ENCODE results near the gene RPS26.

The RPS26 gene

DNA sequence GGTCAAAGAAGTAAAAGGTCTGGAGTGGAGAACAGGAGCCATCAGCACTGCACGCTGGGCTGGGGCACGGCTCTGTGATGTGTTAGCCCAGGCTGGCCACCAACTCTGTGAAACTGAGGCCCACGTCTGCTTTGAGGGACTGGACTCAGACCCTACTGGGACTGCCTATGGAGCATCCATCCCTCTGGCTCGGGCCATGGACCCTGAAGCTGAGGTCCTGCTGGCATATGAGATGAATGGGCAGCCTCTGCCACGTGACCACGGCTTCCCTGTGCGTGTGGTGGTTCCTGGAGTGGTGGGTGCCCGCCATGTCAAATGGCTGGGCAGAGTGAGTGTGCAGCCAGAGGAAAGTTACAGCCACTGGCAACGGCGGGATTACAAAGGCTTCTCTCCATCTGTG, 37.5 kb upstream of the RPS26 start:
- Histone ChIP-seq H3K9me3 (ENCODE audit: control insufficient read depth, insufficient read depth, low read depth, low read length) (no peaks in the 10 kb centered on the region), H3K27ac (ENCODE audit: low read depth, low read length) (no peak overlapping the region), H3K27me3 (ENCODE audit: control insufficient read depth, insufficient read depth, low read length) (no peaks in the 10 kb centered on the region), H3K4me3 (ENCODE audit: low read depth, low read length) (no peak overlapping the region), H3K36me3 (ENCODE audit: control insufficient read depth, insufficient read depth, low read length) (peaks cover 31% of the 10 kb centered on the region), H3K9ac (ENCODE audit: low read length) (no peak overlapping the region), H3K4me1 (ENCODE audit: control insufficient read depth, insufficient read depth, low read length) (no peaks in the 10 kb centered on the region)

DNA sequence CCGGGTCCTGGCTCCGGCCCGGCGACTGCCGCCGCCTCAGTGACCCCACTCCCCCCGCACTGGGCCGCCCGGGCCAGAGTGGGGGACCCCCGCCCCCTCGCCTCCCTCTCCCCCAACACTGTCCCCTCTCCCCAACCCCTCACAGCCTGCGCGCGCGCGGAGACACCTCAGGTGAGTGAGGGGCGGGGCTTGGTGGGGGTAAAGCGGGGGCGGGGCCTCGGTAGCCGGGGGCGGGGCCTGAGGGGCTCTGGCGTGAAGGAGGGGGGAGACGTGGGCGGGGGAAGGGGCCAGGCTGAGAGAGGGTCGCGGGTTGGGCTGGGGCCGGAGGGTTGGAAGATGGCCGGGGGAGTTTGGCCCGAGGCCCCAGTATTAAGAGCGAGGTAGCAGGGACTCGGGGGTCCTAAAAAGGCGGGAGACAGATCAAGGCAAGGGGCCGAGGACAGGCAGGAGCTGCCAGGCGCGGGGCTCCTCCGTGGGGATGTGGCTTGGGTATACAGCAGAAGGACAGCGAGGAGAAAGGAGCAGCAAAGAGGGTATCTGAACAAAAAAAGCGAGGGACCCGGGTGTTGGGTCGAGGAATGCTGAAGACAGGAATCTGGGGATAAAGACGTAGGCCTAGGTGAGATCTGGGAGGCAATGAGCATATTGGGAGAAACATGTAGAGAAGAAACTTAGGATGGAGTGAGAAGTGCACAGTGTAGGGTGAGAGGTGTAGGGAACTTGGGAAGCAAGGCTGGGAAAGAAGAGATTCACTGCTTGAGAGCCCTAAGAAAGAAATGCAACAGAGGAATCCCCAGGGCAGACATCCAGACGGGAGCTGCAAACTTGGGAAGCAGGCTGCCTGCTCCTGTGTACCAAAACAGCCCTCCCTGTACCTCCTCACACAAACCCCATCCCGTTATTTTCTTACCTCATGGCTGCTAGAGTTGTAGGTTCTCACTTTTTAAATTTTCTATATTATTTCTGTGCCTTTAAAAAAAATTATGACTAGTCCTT, 33.9 kb upstream of the RPS26 start:
- no peak overlapping the region for H3K27ac ChIP-seq (ENCODE audit: low read depth, low read length)
- H3K9me3 ChIP-seq (ENCODE audit: control insufficient read depth, insufficient read depth, low read depth, low read length) = no peaks in the 10 kb centered on the region
- no peaks in the 10 kb centered on the region for H3K27me3 ChIP-seq (ENCODE audit: control insufficient read depth, insufficient read depth, low read length)
- H3K4me1 ChIP-seq (ENCODE audit: control insufficient read depth, insufficient read depth, low read length) = no peaks in the 10 kb centered on the region
- peaks cover 23% of the 10 kb centered on the region for H3K36me3 ChIP-seq (ENCODE audit: control insufficient read depth, insufficient read depth, low read length)
- peak overlapping the region; percentile 75 for H3K4me3 ChIP-seq (ENCODE audit: low read depth, low read length)
- H3K9ac ChIP-seq (ENCODE audit: low read length) = peak overlapping the region; percentile 82

DNA sequence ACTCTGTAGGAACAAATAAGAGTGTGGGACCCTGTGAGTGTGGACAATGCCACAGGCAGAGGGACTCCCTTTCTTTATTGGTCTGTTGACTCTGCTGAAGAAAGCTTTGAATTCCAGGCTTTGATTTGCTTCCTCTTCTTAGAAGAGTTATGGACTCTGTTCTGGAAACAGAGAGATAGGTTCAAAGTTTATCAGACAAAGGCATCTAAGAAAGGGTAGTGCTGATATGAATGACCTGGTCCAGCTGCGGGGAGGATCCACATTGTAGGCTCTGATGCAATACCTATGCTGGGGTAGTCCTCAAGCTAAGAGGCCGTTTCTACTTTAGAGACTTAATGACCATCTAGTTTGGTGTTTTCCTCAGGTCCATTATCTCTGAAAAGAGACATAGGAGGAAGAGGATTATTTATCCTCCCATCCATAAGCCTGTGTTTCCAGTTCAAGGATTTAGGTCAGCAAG, 31.6 kb upstream of the RPS26 start:
- Histone ChIP-seq H3K9ac (ENCODE audit: low read length) (no peak overlapping the region), H3K4me3 (ENCODE audit: low read depth, low read length) (no peak overlapping the region), H3K27me3 (ENCODE audit: control insufficient read depth, insufficient read depth, low read length) (no peaks in the 10 kb centered on the region), H3K9me3 (ENCODE audit: control insufficient read depth, insufficient read depth, low read depth, low read length) (no peaks in the 10 kb centered on the region), H3K4me1 (ENCODE audit: control insufficient read depth, insufficient read depth, low read length) (no peaks in the 10 kb centered on the region), H3K36me3 (ENCODE audit: control insufficient read depth, insufficient read depth, low read length) (peaks cover 4% of the 10 kb centered on the region; the same call in 1 of the 2 replicates), H3K27ac (ENCODE audit: low read depth, low read length) (no peak overlapping the region)

DNA sequence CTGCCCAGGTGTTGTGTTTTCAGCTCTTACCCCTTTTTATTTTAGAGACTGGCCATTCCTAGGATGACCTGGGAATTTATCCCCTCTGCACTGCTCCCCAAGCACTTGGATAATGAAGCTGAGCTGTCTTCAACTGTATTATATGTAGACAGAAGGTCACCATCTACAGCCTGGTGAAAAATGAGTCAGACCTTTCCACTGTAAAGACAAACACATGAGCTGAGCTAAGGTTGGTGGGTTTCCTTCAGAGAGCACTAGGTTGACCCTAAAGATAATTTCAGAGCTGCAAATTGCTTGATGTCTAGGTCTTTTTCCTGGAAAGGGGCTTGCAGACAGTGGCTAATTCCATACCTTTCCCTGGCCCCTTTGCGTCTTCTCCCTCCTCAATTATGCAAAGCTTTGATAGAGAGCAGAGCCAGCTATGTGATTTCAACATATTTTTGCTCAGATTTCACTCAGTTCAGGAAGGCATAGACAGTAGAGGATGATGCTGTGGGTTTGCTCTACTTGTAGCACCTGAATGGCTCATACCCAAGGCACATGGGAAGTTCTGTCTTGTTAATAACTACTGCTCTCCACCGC, 30.1 kb upstream of the RPS26 start:
- Histone ChIP-seq H3K27ac (ENCODE audit: low read depth, low read length) (no peak overlapping the region), H3K27me3 (ENCODE audit: control insufficient read depth, insufficient read depth, low read length) (no peaks in the 10 kb centered on the region), H3K9ac (ENCODE audit: low read length) (no peak overlapping the region), H3K9me3 (ENCODE audit: control insufficient read depth, insufficient read depth, low read depth, low read length) (no peaks in the 10 kb centered on the region), H3K4me1 (ENCODE audit: control insufficient read depth, insufficient read depth, low read length) (no peaks in the 10 kb centered on the region), H3K4me3 (ENCODE audit: low read depth, low read length) (no peak overlapping the region), H3K36me3 (ENCODE audit: control insufficient read depth, insufficient read depth, low read length) (peaks cover 4% of the 10 kb centered on the region; the same call in 1 of the 2 replicates)

DNA sequence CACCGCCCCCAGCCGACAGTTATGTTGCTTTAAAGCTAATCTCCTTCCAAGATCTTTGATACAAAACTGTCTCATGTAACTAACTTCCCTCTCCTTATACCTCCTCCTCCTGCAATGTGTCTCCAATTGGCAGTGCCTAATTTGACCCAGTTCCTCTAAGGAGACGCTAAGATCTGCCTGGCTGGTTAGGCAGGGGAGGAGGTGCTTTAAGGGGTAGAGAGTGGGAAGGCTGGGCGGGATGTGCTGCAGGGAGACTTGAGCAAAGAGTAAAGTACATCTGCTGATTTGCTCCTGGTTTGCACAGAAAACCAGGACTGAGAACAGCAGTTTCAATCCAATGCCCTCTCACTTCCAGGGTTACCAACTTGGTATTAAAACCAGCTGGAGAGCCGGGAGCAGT, 28.2 kb upstream of the RPS26 start:
- Histone ChIP-seq H3K36me3 (ENCODE audit: control insufficient read depth, insufficient read depth, low read length) (peaks cover 7% of the 10 kb centered on the region; the same call in 1 of the 2 replicates), H3K4me1 (ENCODE audit: control insufficient read depth, insufficient read depth, low read length) (no peaks in the 10 kb centered on the region), H3K27me3 (ENCODE audit: control insufficient read depth, insufficient read depth, low read length) (no peaks in the 10 kb centered on the region), H3K9me3 (ENCODE audit: control insufficient read depth, insufficient read depth, low read depth, low read length) (no peaks in the 10 kb centered on the region), H3K4me3 (ENCODE audit: low read depth, low read length) (no peak overlapping the region), H3K9ac (ENCODE audit: low read length) (no peak overlapping the region), H3K27ac (ENCODE audit: low read depth, low read length) (no peak overlapping the region)

DNA sequence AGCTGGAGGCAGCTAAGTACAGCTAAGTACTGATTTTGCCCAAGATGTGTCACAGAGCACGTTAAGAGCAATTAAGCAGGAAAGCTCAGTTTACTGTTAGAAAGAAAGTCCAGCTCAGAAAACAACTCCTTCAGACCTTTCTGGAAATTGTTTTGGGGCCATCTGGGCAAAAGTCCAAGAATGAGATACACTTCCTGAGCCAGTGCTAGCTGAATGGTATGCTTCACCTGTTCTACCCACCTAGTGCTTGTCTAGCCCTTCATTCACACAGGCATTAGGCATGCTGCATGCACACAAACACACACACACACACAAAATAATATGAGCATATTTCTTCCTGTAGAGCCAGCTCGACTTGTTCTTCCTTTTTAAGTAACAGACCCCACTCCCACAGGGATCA, 27.5 kb upstream of the RPS26 start:
- Histone ChIP-seq H3K4me3 (ENCODE audit: low read depth, low read length) (no peak overlapping the region), H3K27me3 (ENCODE audit: control insufficient read depth, insufficient read depth, low read length) (no peaks in the 10 kb centered on the region), H3K9me3 (ENCODE audit: control insufficient read depth, insufficient read depth, low read depth, low read length) (no peaks in the 10 kb centered on the region), H3K36me3 (ENCODE audit: control insufficient read depth, insufficient read depth, low read length) (peaks cover 8% of the 10 kb centered on the region; the same call in 1 of the 2 replicates), H3K27ac (ENCODE audit: low read depth, low read length) (no peak overlapping the region), H3K9ac (ENCODE audit: low read length) (no peak overlapping the region), H3K4me1 (ENCODE audit: control insufficient read depth, insufficient read depth, low read length) (no peaks in the 10 kb centered on the region)

DNA sequence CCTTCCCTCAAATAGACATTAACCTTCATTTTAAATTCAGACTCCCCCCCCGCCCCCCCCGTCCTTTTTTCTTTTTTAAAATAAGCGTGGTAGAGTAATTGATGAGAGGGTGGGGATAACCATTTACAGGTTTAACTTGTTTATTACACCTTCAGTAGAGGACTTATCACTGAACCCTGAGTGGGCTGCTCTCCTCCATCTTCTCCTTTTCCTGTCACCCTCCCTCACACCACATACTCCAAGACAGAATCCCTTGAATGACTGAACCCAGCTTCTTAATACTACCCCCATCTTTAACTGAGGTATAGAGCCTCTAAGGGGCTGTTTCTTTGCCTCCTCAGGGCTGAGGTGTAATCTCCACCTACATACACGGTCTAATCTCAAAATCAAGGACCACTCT, 24.5 kb upstream of the RPS26 start:
- no peaks in the 10 kb centered on the region for H3K27me3 ChIP-seq (ENCODE audit: control insufficient read depth, insufficient read depth, low read length)
- H3K4me3 ChIP-seq (ENCODE audit: low read depth, low read length) = no peak overlapping the region
- H3K27ac ChIP-seq (ENCODE audit: low read depth, low read length) = no peak overlapping the region
- peaks cover 5% of the 10 kb centered on the region; the same call in 1 of the 2 replicates for H3K36me3 ChIP-seq (ENCODE audit: control insufficient read depth, insufficient read depth, low read length)
- no peaks in the 10 kb centered on the region for H3K9me3 ChIP-seq (ENCODE audit: control insufficient read depth, insufficient read depth, low read depth, low read length)
- H3K4me1 ChIP-seq (ENCODE audit: control insufficient read depth, insufficient read depth, low read length) = peaks cover 25% of the 10 kb centered on the region
- H3K9ac ChIP-seq (ENCODE audit: low read length) = no peak overlapping the region

DNA sequence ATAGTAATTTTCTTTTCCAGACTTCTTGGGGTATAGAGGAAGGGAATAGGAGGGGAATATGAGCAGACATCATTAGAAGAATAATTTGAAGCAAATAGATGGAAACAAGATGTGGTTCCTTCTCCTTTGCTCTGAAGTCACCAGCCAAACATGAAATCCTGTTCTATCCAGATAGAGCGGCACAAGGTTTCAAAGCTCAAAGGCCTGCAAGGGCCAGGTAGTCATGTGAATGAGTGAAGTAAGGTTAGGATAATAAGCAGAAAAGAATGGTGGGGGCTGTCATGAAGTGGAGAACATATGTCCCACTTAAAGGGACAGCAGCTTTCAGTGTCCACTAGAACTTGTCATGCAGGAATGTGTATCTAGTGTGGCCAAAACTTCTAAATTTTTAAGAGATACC, 23.4 kb upstream of the RPS26 start:
- Histone ChIP-seq H3K4me1 (ENCODE audit: control insufficient read depth, insufficient read depth, low read length) (peaks cover 27% of the 10 kb centered on the region), H3K4me3 (ENCODE audit: low read depth, low read length) (no peak overlapping the region)

DNA sequence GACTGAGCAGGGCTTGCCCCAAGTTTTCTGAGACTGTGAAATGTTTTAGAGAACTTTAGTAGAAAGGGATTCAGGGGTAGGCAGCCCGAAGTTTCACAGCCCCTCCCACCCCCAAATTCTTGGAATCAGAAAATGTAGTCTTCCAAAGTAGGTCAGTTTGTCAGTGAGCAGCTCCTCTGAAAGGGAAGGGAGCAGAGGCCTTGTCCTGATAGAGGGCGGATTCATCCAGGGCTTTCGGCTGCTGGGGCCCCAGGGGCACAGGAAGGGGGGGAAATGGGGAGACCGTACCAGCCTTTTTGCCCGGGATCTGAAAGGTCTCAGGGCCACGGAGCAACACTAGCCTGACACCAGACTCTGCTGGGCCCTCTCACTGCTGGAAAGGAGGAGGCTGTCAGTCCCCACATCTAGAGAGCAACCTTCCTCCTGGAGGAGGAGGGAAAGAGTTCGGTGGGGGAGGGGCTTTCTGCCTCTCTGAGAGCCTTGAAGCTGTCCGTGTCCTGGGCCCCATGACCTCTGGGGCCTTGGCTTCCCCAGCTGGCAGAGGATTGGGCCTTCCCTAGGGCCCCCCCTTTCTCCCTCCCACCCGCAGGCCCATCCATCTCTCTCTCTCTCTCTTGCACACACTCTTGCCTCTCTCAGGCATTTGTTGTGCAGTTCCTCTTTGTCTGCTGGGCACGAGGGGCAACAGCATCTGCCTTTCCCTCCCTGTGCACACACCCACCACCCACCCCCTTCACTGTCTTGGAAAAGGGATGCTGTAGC, 21.1 kb upstream of the RPS26 start, which contains the start of gene IKZF4:
TSS of gene IKZF4 (plus strand) at position 621 of the 762 bp plus-strand sequence. CDS start 451 bp downstream, outside the sequence.
- no peaks in the 10 kb centered on the region for H3K27me3 ChIP-seq (ENCODE audit: control insufficient read depth, insufficient read depth, low read length)
- H3K9me3 ChIP-seq (ENCODE audit: control insufficient read depth, insufficient read depth, low read depth, low read length) = no peaks in the 10 kb centered on the region
- no peak within 1 kb of the TSS for H3K27ac ChIP-seq (ENCODE audit: low read depth, low read length)
- H3K4me3 ChIP-seq (ENCODE audit: low read depth, low read length) = peak within 1 kb of the TSS; percentile 55
- peaks cover 27% of the 10 kb centered on the region for H3K4me1 ChIP-seq (ENCODE audit: control insufficient read depth, insufficient read depth, low read length)
- H3K9ac ChIP-seq (ENCODE audit: low read length) = peak within 1 kb of the TSS; percentile 46
- H3K36me3 ChIP-seq (ENCODE audit: control insufficient read depth, insufficient read depth, low read length) = peaks cover 11% of the 10 kb centered on the region; the same call in 1 of the 2 replicates

More for the DNA sequence above, 23.4 kb upstream of the RPS26 start:
- no peaks in the 10 kb centered on the region for H3K27me3 ChIP-seq (ENCODE audit: control insufficient read depth, insufficient read depth, low read length)
- H3K9ac ChIP-seq (ENCODE audit: low read length) = no peak overlapping the region
- H3K27ac ChIP-seq (ENCODE audit: low read depth, low read length) = no peak overlapping the region
- no peaks in the 10 kb centered on the region for H3K9me3 ChIP-seq (ENCODE audit: control insufficient read depth, insufficient read depth, low read depth, low read length)
- peaks cover 5% of the 10 kb centered on the region; the same call in 1 of the 2 replicates for H3K36me3 ChIP-seq (ENCODE audit: control insufficient read depth, insufficient read depth, low read length)

DNA sequence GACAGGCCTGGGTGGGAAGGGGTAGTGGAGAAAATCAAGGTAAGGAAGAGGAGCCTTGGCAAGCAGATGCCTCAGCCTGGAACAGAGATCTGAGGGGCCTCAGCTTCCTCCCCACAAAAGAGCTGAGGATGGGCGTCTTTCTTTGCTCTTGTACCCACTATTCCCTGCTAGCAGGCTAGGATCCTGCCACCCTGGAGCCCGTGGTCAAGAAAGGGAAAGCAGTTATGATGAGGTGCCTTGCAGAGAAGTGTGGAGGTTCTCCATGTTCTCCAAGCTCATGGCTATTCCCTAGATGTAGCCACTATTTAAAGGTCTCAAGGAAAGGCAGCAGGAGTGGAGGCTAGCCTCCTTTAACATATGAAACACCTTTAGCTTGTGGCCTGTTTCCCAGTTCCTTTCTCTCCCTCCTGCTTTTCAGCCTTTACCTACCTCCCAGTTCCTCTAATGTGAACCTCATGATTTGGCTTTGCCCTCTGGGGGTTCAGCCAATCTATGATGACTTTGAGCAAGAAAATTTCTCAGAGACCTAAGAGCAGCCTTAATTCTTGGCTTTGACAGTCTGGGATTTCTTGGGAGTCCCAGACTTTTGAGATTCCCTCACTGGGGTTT, 19.7 kb upstream of the RPS26 start:
- Histone ChIP-seq H3K36me3 (ENCODE audit: control insufficient read depth, insufficient read depth, low read length) (peaks cover 18% of the 10 kb centered on the region; the same call in 1 of the 2 replicates), H3K4me3 (ENCODE audit: low read depth, low read length) (peak overlapping the region; percentile 55), H3K4me1 (ENCODE audit: control insufficient read depth, insufficient read depth, low read length) (peaks cover 27% of the 10 kb centered on the region), H3K9ac (ENCODE audit: low read length) (no peak overlapping the region), H3K9me3 (ENCODE audit: control insufficient read depth, insufficient read depth, low read depth, low read length) (no peaks in the 10 kb centered on the region), H3K27ac (ENCODE audit: low read depth, low read length) (no peak overlapping the region), H3K27me3 (ENCODE audit: control insufficient read depth, insufficient read depth, low read length) (no peaks in the 10 kb centered on the region)
